DND-41 (cell line): ENCODE data around the gene SLBP.

ENCODE experiments used
- CTCF ChIP-seq: IDR thresholded peaks from 2 replicates; pipeline ENCODE4 v1.5.1; 2012; ENCODE audit warnings: borderline replicate concordance, low read length, moderate library complexity, mild to moderate bottlenecking; ENCODE audit not compliant: poor library complexity, severe bottlenecking; ENCODE audit errors: extremely low read depth
- EZH2 ChIP-seq: IDR thresholded peaks from 3 replicates; pipeline ENCODE4 v1.6.1; 2012; ENCODE audit warnings: borderline replicate concordance, low read depth, mild to moderate bottlenecking, moderate library complexity, low read length, inconsistent platforms; ENCODE audit not compliant: severe bottlenecking

DNA sequence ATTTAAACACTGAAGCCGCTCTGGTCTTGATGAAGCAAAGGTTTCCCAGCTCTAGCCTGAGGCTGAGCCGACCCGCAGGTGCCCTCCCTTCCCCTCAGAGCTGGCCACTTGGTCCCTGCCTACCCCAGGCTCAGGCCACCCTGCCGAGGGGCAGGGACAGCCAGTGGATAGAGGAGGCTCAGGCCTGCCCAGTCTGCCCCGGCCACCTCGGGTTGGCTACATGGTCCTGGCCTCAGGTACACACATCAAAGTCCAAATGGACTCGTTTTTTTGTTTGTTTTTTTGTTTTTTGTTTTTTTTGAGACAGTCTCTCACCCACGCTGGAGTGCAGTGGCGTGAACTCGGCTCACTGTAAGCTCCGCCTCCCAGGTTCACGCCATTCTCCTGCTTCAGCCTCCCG, 33.0 kb upstream of the SLBP start:
- no peak for TF ChIP-seq CTCF
- TF ChIP-seq EZH2 = no peak
